SK-N-SH treated with all-trans-retinoic acid at 6 μM for 48 hours (cell line): ENCODE results near the gene ZNF124.

Source experiments
- ARNTL ChIP-seq: fragments of 450-650 bp; formaldehyde crosslinking; IDR thresholded peaks from 2 replicates; pipeline ENCODE4 v1.5.0; 2020; ENCODE audit warnings: low read depth, mild to moderate bottlenecking, moderate library complexity, borderline replicate concordance
- BACH2 ChIP-seq: fragments of 250-450 bp; sonication (Bioruptor Pico); IDR thresholded peaks from 2 replicates; pipeline ENCODE4 v1.9.0; 2021; ENCODE audit warnings: mild to moderate bottlenecking, borderline replicate concordance
- CSDC2 ChIP-seq: fragments of 250-450 bp; sonication (Bioruptor Pico); IDR thresholded peaks from 2 replicates; pipeline ENCODE4 v1.5.0; 2020; ENCODE audit warnings: mild to moderate bottlenecking, moderate library complexity
- ISL1 ChIP-seq: fragments of 250-450 bp; sonication (Bioruptor Pico); IDR thresholded peaks from 2 replicates; pipeline ENCODE4 v2.1.2; 2022; ENCODE audit warnings: mild to moderate bottlenecking, moderate library complexity
- OSR1 ChIP-seq: fragments of 250-450 bp; sonication (Bioruptor Pico); IDR thresholded peaks from 2 replicates; pipeline ENCODE4 v1.8.0; 2022; ENCODE audit warnings: moderate library complexity, mild to moderate bottlenecking, inconsistent platforms
- PPARA ChIP-seq: fragments of 250-450 bp; sonication (Bioruptor Pico); IDR thresholded peaks from 2 replicates; pipeline ENCODE4 v1.5.0; 2020; ENCODE audit warnings: mild to moderate bottlenecking, borderline replicate concordance
- SNAI2 ChIP-seq: fragments of 250-450 bp; sonication (Bioruptor Pico); IDR thresholded peaks from 2 replicates; pipeline ENCODE4 v1.5.0; 2020; ENCODE audit warnings: mild to moderate bottlenecking, moderate library complexity
- TCF4 ChIP-seq: fragments of 250-450 bp; sonication (Bioruptor Pico); IDR thresholded peaks from 2 replicates; pipeline ENCODE4 v1.8.0; 2021; ENCODE audit warnings: mild to moderate bottlenecking, moderate library complexity, borderline replicate concordance
- TOX ChIP-seq: fragments of 250-450 bp; sonication (Bioruptor Pico); IDR thresholded peaks from 2 replicates; pipeline ENCODE4 v1.8.0; 2021; ENCODE audit warnings: mild to moderate bottlenecking, moderate library complexity, borderline replicate concordance
- ZC3H10 ChIP-seq: fragments of 250-450 bp; sonication (Bioruptor Pico); IDR thresholded peaks from 2 replicates; pipeline ENCODE4 v1.5.1; 2021; ENCODE audit warnings: mild to moderate bottlenecking, moderate library complexity
- ZFP3 ChIP-seq: fragments of 250-450 bp; sonication (Bioruptor Pico); IDR thresholded peaks from 2 replicates; pipeline ENCODE4 v1.5.0; 2020; ENCODE audit warnings: mild to moderate bottlenecking, moderate library complexity
- ZNF565 ChIP-seq: fragments of 450-650 bp; formaldehyde crosslinking; conservative IDR thresholded peaks from 2 replicates; pipeline ENCODE4 v1.5.0; 2020; ENCODE audit warnings: low read depth, mild to moderate bottlenecking, moderate library complexity
- ZNF8 ChIP-seq: fragments of 450-650 bp; formaldehyde crosslinking; IDR thresholded peaks from 2 replicates; pipeline ENCODE4 v1.5.0; 2020; ENCODE audit warnings: mild to moderate bottlenecking, moderate library complexity
- TF ChIP-seq, protein P1 (sequence below): fragments of 250-450 bp; sonication (Bioruptor Pico); IDR thresholded peaks from 2 replicates; pipeline ENCODE4 v1.5.1; 2021; ENCODE audit warnings: mild to moderate bottlenecking, moderate library complexity

DNA sequence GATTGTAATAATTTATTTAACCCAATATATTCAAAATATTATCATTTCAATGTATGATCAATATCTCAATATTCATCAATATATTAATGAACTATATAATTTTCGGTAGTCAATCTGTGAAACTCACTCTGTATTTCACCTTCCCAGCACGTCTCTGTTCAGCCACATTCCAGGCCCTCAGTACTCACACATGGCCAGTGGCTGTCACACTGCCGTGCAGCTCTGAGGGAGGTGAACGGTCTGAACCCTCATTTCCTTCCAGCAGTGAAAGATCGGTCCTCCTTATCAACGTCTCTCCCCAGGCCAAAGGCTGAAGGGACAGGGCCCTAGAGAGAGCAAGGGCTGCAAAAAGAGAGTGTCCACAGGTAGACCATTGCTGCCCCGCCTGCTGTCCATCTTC lies 39.5 kb upstream of the ZNF124 start:
- TF ChIP-seq CSDC2 (CRISPR knock-in tag) = no peak
- TF ChIP-seq BACH2 (CRISPR knock-in tag) = no peak
- no peak for TF ChIP-seq OSR1 (CRISPR knock-in tag)
- no peak for TF ChIP-seq PPARA (CRISPR knock-in tag)
- TF ChIP-seq ZC3H10 (CRISPR knock-in tag) = no peak
- no peak for TF ChIP-seq ISL1 (CRISPR knock-in tag)
- TF ChIP-seq TOX (CRISPR knock-in tag) = no peak
- TF ChIP-seq, protein P1, sequence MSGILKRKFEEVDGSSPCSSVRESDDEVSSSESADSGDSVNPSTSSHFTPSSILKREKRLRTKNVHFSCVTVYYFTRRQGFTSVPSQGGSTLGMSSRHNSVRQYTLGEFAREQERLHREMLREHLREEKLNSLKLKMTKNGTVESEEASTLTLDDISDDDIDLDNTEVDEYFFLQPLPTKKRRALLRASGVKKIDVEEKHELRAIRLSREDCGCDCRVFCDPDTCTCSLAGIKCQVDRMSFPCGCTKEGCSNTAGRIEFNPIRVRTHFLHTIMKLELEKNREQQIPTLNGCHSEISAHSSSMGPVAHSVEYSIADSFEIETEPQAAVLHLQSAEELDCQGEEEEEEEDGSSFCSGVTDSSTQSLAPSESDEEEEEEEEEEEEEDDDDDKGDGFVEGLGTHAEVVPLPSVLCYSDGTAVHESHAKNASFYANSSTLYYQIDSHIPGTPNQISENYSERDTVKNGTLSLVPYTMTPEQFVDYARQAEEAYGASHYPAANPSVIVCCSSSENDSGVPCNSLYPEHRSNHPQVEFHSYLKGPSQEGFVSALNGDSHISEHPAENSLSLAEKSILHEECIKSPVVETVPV (CRISPR knock-in tag) = no peak
- no peak for TF ChIP-seq ZFP3 (CRISPR knock-in tag)
- TF ChIP-seq SNAI2 (CRISPR knock-in tag) = no peak
- TF ChIP-seq ARNTL (CRISPR knock-in tag) = no peak
- no peak for TF ChIP-seq TCF4 (CRISPR knock-in tag)
- TF ChIP-seq ZNF565 (CRISPR knock-in tag) = no peak
- TF ChIP-seq ZNF8 (CRISPR knock-in tag) = no peak
